Measurements from ENCODE around the gene DCAF8. TPM values are rescaled to one million over a fixed set of nuclear protein-coding genes. Genes with fewer than 3 reads are reported as not detected.

The DCAF8 gene
- total RNA-seq, 1 experiment from 2014 or later: 77.1 TPM

DNA sequence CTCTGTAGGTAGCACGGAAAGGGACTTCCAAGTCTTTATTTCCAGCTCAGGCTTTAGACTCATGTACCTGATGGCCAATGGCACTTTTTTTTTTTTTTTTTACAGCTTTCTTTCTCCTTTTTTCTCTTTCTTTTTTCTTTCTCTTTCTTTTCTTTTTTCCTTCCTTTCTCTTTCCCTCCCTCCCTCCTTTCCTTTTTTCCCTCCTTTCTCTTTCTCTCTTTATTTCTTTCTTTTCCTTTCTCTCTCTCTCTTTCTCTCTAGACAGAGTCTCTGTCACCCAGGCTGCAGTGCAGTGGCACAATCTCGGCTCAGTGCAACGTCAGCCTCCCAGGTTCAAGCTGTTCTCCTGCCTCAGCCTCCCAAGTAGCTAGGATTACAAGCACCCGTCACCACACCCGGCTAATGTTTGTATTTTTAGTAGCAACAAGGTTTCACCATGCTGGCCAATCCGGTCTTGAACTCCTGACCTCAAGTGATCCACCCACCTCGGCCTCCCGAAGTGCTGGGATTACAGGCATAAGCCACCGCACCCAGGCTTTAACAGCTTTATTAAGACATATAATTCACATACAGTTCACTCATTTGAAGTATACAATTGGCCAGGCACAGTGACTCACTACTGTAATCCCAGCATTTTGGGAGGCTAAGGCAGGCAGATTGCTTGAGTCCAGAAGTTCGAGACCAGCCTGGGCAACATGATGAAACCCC is 5.1 kb upstream of the DCAF8 start:
- DNase-seq (ENCODE audit: low spot score): no peak
- in situ Hi-C loops (cut with HindIII; ENCODE audit: low sequenced_read_pairs): no loop called here

DNA sequence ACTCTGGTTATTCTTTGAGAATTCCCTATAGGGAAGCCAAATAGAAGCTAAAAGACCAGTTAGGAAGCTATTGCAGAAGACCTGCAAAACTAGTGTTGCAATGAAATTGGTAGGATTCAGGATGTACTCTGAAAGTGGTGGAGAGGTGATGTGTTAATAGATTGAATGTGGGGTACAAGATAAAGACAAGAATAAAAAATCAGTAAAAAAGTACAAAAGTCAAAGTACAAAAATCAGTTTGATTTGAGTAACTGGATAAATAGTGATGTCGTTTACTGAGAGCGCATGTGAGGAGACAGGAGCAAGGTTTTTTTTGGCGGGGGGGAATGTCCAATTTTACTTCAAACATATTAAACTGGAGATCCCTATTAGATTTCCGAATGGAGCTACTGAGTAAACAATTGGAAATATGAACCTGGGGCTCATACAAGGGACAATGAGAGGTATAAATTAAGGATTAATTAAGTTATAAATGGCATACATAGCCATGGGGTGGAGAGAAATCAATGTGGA is 2.5 kb upstream of the DCAF8 start:
- in situ Hi-C loops (cut with HindIII; ENCODE audit: low sequenced_read_pairs): no loop called here
- DNase-seq (ENCODE audit: low spot score): no peak

DNA sequence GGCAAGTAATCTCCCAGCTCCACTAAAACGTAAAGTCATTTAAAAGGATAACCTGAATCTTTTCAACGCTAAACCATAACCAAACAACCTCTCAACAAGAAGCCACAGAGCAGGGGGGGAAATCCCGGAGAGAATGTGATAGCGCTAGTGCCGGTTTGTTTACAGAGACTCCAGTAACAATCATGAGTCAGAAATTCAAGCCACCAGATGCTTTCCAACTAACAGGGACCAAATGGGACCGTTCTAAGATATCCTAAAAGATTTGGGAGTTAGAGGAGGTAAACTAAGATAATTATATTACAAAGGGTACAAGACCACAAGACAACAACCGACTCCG is 825 bp downstream of the DCAF8 start:
- DNase-seq (ENCODE audit: low spot score): peak; percentile 65
- in situ Hi-C loops (cut with HindIII; ENCODE audit: low sequenced_read_pairs): no loop called here

DNA sequence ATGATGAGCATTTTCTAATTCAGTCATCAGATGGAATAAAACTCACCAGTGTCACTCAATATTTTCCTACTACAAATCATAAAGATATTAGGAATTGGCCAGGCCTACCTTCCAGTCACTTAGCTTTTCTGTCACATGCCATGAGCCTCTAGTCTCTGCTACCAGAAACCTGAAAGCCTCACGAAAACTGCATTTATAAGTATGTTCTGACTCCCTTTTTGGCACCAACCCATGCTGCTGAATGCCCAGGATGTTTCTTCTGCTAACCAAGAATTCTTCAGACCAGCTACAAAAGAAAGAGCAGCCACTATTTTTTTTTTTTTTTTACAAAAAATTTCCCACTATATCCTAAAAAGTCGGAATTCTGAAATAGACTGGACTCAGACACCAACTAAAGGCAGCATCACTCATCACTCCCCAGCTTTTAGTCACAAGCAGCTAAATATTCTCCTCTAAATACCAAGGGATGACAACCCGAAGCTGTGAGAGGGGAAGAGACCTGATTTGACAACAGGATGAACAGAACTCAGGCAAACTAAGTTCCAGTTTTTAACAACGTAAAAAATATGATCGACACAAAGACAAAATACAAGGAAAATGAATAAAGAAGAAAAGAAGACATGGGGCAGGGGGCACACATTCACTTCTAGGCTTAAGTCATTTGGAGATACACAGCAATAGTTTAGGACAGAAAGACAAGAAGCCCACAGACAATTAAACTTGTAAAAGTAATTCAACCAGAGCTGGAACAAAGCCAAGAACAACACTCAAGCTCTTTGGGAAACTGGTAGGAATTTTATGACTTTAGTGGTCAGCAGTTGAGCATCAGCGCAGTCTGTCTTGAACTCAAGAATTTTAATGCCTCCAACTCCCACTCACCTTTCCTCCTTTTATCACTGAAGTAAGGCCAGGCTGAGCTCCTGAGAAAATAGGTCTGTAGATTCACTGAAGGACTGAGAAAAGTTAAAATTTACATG is 1.7 kb downstream of the DCAF8 start:
- in situ Hi-C loops (cut with HindIII; ENCODE audit: low sequenced_read_pairs): no loop called here
- DNase-seq (ENCODE audit: low spot score): no peak

DNA sequence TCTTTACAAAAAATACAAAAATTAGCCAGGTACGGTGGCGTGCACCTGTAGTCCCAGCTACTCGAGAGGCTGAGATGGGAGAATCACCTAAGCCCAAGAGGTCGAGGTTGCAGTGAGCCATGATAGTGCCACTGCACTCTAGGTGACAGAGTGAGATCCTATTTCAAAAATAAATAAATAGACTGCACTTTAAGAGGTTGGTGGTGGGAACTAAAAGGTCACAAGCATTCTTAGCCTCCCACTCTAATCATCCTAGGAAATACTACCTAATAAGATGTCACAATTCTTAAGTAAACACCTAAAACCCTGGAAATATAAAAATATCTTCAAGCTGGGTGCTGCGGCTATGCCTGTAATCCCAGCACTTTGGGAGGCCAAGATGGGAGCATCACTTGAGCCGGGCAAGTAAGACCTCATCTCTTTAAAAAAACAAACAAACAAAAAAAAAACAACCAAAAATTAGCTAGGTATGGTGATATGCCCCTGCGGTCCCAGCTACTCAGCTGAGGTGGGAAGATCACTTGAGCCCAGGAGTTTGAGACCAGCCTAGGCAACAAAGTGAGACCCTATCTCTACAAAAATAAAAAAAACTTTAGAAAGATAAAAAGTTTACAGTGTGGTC is 4.1 kb downstream of the DCAF8 start:
- no peak for DNase-seq (ENCODE audit: low spot score)
- in situ Hi-C loops (cut with HindIII; ENCODE audit: low sequenced_read_pairs): no loop called here

DNA sequence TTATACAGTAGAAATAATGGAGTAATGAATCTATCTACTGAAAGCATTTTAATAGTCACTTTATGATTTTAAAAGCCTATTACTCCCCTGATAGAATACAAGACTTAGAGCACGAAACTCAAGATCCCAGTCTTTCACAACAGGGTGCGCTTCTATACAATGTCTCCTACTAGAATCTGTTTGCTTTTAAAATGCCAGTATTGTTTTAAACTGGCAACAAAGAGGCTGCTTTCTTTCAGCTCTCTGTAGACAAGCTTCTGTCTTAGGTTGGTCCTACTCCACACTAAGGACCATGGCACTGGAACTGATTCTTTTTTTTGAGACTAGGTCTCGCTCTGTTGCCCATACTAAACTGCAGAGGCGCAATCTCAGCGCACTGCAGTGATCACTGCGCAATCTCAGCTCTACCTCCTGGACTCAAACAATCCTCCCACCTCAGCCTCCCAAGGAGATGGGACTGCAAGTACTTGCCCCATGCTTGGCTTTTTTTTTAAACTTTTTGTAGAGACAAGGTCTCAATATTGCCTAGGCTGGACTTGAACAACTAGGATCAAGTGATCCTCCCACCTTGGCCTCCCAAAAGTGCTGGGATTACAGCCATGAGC is 4.8 kb downstream of the DCAF8 start:
- in situ Hi-C loops (cut with HindIII; ENCODE audit: low sequenced_read_pairs): no loop called here
- DNase-seq (ENCODE audit: low spot score): no peak

DNA sequence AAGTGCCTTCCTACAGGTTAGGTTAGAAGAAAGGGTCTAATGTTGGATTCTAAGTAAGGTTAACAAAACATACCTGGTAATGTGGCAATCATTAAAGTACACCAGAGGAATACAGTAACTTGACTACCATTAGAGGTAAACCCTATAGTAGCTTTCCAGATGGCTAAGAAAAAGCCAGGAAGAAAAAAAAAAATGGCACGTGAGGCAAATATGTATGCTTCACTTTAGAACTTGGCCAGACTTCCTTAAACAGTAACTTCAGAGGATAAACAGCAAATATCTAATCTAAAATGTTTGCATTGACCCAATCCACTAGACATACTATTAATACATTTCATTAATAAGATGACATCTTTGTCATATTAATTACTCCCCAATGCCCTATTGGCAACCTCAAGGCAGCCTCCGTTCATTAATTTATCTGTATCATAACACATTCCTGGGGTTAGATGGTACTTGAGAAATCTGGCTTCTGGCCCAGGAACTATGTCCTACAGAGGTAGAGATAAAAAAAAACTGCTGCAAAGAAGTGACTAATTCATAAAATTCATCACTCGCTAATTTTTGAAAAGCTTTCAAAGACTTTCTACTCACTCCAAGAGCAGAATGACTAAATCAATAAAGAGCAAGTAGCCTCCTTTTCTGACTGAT is 5.8 kb downstream of the DCAF8 start:
- DNase-seq (ENCODE audit: low spot score): no peak
- in situ Hi-C loops (cut with HindIII; ENCODE audit: low sequenced_read_pairs): no loop called here

DNA sequence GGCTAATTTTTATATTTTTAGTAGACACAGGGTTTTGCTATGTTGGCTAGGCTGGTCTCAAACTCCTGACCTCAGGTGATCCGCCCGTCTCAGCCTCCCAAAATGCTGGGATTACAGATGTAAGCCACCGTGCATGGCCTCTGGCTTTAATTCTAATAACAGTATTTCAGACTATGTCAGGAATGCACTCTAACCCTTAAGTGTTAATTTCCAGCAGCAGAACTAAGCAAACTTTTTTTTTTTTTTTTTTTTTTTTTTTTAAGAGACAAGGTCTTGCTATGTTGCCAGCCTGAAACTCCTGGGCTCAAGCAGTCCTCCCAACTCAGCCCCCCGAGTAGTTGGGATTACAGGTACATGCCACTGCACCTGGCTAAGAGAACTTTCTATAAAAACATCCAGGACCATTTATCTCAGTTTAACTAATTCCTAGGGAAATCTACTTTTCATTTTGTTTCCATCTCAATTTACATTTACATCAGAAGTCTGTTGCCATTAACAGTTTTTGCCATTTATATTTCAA is 6.5 kb downstream of the DCAF8 start:
- in situ Hi-C loops (cut with HindIII; ENCODE audit: low sequenced_read_pairs): no loop called here

DNA sequence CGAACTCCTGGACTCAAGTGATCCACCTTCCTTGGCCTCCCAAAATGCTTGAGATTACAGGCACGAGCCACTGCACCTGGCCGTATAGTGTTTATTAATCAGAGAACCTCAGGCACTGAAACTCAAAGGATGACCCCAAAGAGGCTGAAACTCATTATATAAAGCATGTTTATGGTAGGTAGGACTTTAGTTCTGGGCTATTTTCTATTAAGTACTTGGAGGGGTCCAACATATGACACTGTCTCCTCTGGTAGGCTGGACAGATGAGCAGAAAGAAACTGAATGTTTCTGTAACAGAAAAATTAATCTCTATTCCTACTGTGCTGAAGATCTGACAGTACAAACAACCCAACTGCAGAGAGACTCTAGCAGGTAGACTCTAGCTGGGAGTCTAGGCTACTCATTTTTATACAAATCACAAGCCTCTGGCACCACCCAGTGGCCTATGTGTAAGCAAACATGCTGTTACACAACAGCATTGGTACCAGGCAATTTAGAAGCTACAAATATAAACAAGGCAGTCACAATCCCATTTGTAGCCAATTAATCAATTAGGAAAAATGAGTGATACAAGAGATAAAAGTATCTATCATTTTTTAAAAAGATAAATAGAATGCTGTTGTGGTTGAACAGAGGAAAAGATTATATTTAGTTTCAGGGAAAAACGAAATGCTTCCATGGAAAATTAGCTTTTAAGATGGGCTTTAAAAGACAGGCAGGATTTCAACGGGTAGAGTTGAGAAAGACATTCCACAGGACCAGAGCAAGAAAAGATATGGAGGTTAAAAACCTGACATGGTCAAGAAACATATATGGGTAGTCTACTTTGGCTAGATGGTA is 10.4 kb downstream of the DCAF8 start:
- peak; percentile 97 for DNase-seq (ENCODE audit: low spot score)

More for the DNA sequence above, 6.5 kb downstream of the DCAF8 start:
- DNase-seq (ENCODE audit: low spot score): no peak

DNA sequence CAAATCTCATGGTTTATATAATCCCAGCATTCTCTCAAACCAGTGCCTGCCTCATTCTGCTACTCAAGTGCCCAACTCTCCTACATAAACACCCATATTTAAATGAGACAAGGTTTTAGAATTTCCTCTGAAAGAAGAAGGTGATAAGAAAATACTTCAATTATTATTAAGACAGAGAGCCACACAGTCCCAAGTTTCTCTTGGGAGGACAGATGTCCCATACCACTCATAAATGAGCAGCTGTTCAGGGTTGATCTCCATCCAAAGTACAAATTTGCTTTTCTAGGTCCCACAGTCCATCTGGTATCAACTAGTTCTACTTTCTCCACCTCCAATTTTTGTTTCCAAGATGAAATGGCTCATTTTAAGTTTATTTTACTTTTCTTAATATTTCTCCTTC is 11.3 kb downstream of the DCAF8 start:
- peak; percentile 64 for DNase-seq (ENCODE audit: low spot score)
- in situ Hi-C loops (cut with HindIII; ENCODE audit: low sequenced_read_pairs): no loop called here

More for the DNA sequence above, 10.4 kb downstream of the DCAF8 start:
- in situ Hi-C loops (cut with HindIII; ENCODE audit: low sequenced_read_pairs): no loop called here

DNA sequence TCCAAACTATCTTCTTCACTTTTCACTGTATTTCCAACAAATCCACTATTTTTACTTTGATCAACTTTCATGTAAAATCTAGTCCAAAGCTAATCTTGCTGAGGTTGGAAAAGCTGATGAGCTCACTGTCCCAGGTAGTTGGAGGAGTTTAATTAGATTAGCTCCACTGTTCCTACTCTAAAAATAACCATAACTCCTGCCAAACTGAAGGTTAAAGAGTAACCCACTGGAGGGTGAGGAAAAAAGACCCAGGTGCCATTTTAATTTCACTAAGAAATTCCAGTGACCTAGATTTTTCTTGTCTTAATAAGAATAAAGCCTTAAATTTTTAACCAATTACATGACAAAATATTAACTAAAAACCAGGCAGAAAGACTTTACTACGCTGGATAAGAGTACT is 15.3 kb downstream of the DCAF8 start:
- peak; percentile 50 for DNase-seq (ENCODE audit: low spot score)
- in situ Hi-C loops (cut with HindIII; ENCODE audit: low sequenced_read_pairs): no loop called here

DNA sequence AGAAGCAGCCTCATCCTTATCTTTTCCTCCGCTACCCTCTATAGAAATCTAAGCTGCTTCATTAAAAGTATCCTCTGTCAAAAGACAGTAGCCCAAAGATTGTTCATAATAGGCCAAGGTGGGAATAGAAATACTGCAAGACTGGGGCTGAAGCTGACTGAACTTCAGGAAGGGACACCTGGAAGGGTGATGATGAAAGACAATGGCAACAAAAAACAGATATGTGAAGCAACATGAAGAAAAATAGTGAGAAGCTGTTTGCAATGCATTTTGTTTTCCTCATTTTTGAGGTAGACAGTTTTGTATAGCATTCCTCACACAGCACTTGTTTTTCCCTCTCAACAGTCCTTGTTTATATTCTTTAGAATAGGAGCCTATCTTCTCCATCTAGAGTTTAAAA is 16.9 kb downstream of the DCAF8 start:
- no peak for DNase-seq (ENCODE audit: low spot score)
- in situ Hi-C loops (cut with HindIII; ENCODE audit: low sequenced_read_pairs): no loop called here

DNA sequence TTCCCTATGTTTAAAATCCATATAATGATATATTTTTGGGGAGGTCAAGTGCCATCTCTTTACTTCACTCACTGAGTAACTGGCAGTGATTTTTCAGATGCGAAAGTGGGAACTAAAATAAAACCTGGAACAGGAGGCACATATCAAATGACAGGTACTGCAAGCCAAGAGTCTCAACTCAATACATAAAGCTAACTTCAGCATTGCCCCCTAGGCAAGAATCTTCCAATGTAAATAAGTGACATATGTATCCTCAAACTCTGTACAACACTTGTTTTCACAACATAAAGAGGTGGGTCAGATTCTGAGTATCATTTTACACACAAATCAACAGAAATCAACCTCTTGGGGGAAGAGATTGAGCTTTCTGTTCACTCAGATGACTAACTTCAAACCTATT is 18.1 kb downstream of the DCAF8 start:
- in situ Hi-C loops (cut with HindIII; ENCODE audit: low sequenced_read_pairs): no loop called here
- peak; percentile 80 for DNase-seq (ENCODE audit: low spot score)

DNA sequence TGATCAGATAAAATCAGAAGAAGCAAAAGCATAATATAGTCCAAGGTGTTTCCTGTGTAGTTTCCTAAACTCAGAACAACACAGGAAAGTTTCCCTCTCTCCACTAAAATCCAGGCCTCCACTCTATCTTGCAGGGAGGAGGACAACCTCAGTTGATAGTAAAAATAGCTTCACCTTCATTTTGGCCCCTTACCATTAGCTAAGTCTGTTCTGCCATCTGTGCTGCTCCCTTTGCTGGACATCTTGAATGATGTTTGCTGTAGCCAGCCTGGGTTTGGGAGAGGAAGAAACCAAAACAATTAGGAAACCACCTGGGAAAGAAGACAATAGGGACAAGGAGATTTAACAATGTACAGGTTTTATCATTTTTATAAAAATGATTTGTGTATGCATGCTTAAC is 18.6 kb downstream of the DCAF8 start:
- in situ Hi-C loops (cut with HindIII; ENCODE audit: low sequenced_read_pairs): no loop called here
- DNase-seq (ENCODE audit: low spot score): peak; percentile 97

DNA sequence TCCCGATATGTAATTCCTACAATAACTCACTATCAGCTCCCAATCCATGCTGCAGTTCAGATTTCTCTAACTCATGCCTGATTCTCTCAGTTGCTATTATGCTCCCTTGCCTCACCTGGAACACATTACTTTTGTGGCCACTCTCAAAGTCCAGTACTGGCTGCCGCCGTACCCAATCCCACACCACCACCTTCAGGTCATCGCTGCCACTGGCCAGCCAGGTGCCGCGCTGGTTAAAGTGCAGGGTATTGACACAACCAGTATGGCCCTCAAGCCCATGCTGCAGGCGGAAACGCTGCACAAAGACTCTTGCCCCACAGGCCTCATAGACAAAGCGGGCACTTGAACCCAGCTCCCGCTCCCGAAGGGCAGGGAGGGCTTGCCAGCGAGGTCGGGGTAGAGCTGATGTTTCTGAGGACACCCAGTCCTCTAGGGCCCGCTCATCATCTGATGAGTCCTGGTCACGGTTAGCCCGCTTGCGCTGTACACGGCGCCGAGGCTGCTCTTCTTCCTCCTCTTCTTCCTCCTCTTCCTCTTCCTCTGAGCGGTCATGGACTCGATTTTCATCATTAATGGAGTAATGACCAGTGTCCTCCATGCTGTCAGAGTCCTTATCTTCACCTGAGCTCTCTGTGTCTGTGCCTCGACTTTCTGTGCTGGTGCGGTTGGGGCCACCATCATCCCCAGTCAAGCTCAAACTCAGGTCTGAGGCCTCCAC is 22.6 kb downstream of the DCAF8 start:
- no peak for DNase-seq (ENCODE audit: low spot score)
- in situ Hi-C loops (cut with HindIII; ENCODE audit: low sequenced_read_pairs): no loop called here

DNA sequence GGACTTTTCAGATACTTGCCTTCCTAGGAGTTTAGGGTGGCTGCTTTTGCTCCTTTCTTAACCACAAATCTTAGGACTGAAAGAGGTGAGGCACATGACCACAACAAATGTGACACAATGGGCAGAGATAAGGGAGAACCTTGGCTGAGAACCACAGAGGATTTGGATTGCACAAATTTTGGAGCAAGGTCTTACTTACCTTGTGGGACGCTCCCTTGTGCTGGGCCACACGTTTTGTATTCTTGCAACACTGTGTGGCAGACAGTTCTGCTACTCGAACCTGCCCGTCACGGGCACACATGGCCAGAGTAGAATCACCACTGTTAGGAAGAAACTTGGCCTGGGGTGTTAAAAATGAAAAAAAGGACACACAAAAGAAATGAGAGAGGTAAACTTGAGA is 23.9 kb downstream of the DCAF8 start:
- in situ Hi-C loops (cut with HindIII; ENCODE audit: low sequenced_read_pairs): no loop called here

DNA sequence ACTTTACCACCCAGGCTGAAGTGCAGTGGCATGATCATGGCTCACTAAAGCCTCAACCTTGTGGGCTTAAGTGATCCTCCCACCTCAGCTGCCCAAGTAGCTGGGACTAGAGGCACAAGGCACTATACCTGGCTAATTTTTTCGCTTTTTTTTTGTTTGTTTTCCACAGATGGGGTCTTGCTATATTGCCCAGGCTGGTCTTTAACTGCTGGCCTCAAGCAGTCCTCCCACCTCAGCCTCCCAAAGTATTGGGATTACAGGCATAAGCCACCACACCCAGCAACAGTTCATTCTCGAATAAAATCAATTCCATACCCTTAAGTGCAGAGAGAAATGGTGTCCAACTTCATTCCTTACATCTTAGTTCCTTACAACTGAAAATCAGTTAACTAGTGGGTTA is 24.8 kb downstream of the DCAF8 start:
- in situ Hi-C loops (cut with HindIII; ENCODE audit: low sequenced_read_pairs): no loop called here
- no peak for DNase-seq (ENCODE audit: low spot score)

More for the DNA sequence above, 23.9 kb downstream of the DCAF8 start:
- no peak for DNase-seq (ENCODE audit: low spot score)
